GM11168 (cell line): ENCODE data around the gene GNA12.

Experiments
- in situ Hi-C: fragments of 300-500 bp; cut with MboI; formaldehyde crosslinking; loops from one replicate; pipeline ENCODE4 v1.12.0; 2022; ENCODE audit warnings: low sequenced_read_pairs; ENCODE audit not compliant: unreplicated experiment

GNA12 gene

DNA sequence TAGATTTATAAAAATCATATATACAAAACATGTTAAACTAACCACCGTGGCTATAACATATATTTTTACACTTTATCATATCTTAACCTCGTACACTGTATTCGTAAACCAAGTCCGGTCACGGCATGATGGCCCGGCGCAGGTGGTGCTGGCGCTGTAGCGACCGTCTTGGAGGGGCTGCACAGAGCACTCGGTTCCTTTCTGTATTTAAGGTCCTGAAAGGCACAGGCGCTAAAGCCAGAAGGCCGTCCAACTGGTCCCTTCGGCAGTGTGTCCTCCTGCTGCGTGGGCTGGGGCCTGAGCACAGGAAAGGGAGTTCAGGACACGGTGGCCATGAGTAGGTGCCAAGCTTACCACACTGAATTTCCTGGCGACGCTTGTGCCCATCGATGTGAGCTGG is 122.3 kb downstream of the GNA12 start:
- in situ Hi-C loops = no loop called here

DNA sequence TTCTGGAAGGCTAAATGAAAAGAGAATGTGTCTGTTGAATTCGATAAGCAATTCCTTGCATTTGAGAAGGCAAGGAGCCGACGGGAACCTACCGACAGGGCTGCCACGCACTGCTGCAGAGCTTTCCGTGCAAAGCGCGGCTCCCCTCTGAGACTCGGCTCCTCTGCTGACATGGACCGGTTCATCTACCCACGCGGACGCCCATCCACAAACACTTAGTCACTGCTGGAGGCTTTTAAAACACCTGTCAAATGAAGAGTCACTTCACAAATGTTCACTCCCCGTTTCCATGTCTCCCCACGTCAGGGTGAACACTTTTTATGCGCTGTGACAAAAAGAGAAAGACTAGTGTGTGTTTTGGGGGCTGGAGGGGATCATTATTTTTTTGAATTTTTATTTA is 124.1 kb downstream of the GNA12 start:
- in situ Hi-C loops = no loop called here

DNA sequence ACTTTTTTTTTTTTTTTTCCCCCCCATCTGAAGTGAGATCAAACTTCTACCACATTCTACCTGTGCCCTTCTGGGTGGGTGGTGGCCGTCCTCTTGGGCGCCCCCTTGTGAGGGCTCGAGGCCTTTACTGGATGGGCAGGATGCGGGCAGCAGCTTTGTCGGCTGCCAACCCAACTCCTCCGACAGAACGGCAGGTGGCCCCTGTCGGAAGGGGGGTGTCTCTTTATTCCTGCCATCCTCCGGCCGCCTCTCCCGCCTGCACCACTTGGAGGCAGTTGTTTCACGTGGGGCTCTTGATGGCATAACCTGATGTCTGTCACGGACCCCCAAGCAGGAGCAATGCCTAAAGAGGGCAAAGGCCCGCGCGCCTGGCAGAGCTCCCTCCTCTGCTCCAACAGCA is 125.1 kb downstream of the GNA12 start:
- in situ Hi-C loops = no loop called here

DNA sequence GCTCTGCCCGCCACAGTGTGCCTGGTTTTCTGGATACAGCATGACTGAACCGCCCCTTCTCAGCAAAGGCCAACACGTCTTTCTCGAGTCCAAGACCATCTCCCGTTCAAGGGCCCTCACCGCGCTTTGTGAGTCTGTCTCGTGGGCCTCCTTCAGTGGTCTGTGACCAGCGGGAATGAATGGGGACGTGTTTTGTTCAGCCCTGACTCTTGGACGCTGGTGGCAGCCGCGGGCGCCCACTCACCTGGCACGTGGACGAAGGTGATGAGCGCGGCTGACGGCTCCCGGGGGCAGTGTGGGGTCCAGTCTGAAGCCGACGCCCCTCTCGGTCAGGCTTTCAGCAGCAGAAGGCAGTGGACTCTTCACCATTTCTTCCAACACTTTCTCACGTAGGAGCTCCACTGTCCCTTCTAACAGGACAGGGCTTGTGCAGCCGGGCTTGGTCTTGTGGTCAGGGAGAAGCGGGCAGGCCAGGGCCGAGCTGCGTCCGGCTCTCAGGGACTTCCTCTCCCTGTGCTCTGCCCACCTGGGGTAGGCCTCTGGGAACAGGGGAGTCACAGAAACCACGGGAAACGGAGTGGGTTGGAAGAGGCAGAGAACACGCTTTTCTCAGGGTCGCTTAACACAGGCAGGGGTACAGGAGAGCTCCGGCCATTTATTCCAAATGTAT is 125.7 kb downstream of the GNA12 start:
- in situ Hi-C loops = no loop called here

DNA sequence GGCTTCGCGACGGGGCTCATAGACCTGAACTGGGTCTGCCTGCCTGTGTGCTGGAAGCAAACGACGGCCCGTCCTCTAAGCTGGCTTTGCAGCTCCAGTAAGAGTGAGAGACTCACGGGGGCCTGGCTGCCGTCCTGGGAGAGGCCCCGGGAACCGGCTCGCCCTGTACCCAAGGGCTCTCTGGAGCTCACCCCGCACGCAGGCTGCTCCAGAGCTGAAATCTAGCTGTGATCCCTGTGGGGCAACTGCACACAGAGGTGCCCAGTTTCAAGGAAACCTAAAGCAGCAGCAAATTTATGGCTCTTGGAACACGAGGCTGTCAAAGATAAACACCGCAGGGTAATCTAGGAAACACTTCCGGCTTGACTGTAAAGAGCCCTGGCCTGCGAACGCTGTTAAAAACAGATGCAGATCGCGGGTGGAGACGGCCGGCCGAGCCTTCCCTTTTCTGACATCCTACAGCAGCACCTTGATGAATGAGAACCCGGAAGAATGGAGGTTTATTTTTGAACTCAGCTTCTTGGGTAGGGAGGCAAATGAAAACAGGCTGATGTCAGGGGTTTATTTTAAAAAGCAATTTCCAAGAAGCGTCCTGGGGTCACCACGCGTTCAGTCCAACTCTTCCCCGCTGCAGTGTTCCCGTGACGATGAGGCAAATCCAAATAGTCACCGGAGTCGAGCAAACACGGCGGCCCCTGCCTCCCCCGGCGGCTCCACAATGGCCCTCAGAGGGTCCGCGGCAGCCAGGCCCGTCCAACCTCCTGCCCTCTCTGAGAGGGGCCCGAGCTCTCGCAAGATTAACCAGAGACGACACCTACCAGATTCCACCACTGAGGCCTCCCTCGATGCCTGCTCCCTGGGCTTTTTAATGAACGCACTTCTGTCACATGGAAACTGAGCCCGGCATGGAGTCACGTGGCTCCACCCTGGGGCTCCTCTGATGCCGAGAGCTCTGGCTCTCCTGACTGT is 126.5 kb downstream of the GNA12 start:
- in situ Hi-C loops = no loop called here

DNA sequence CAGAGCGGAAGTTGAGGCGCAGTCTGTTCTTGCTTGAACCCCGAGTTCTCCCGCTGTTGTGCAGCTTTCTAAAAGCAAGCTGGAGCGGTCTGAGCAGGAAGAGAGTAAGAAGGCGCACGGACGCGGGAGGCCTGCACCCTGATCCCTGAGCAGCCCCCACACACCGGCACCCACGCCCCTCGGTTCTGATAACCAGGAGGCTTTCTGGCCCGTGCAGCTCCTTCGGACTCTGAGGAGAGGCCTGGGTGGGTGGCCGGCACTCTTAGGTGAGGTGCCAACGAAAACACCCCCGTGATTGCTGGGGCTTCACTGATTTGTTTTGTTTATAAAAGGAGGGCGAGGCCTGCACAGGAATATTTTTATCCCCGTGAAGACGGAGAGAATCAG is 127.2 kb downstream of the GNA12 start:
- in situ Hi-C loops = no loop called here

DNA sequence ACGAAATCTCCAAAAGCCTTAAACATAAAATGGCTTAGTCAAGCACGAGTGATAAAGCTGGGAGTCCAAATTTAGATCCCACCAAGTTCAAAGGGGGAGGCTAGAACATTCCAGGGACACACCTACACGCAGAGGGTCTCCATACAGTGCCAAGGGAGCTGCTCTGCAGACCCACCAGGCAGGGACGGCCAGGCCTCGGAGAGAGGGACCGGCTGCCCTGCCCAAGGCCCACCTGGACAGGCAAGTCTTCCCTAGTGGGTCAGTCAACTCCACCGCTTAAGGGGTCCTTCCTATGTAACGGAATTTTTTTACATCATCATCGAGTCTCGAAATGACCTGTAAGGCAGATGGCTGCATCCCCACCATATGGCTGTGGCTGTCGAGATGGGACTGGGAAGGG is 127.6 kb downstream of the GNA12 start:
- in situ Hi-C loops = no loop called here

DNA sequence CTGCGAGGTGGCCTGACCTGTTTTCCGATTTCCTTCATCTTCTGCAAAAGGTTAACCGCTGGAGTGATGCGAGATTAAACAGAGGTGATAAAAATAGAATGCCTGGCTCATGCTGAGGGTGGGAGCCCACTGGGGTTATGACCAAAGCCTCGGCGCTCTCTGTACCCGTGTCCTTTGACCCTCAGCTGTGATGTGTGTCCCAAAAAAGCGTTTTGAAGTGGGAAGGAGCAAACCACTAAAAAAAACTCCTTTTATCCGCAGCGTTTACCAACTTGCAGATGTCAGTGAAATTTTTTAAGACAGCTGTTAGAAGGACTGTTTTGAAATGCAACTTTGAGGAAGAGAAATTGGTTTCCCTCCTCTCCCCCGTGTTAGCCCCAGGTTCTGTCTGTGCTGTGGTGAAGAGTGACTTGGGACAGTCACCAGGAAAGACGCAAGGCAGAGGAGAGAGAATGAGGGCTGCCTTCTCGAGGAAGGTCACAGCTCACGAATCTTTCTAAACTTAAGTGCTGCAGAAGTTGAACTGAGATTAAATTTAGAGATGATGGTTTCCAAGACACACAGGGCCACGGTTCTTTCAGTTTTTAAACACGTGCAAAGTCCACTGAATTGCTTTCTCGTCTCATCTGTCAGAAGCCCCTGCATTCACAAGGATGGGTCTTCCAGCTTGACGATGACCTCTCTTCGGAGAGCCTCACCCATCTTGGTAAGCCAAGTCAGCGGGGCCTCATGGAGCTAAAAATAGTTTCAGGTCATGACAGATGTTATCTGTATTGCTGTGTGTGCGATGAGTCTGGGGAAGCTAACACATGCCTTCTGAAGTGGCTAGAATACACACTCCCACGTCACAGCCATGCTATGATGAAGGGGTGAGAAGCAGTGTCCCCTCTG is 128.5 kb downstream of the GNA12 start:
- in situ Hi-C loops = no loop called here

DNA sequence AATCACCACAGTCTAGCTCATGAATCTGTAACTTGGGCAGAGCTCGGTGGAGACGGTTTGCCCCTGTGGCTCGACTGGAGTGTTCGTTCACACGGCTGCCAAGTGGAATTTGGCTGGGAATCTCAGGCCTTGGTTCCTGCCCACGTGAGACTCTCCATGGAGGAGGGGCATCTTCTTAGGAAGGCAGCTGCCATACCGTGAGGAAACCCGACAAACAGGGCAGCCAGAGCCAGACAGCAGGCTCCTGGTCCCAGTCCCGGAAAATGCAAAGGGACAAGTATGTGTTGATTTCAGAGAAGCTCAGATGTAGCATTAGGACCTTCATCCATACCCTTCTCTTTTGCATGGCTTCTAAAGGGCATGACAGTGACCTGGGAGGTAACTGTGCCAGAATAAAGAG is 129.5 kb downstream of the GNA12 start:
- in situ Hi-C loops = no loop called here

DNA sequence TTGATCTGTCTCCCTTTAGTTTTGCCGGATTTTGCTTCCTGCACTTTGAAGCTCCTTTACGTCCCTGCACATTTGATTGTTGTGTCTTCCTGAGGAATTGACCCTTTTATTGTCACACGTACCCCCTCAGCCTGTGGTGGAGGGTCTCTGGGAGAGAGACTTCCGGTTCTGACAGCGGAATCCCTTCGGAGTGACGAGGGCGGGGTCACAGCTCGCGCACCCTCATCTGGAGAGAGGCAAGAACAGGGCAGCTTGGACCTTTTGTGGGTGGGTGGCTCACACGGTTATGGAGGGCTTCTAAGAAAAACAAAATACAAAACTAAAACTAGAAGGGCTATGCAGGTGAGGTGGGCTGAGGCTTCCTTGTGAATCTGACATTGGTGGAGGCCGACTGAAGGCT is 130.1 kb downstream of the GNA12 start:
- in situ Hi-C loops = no loop called here

DNA sequence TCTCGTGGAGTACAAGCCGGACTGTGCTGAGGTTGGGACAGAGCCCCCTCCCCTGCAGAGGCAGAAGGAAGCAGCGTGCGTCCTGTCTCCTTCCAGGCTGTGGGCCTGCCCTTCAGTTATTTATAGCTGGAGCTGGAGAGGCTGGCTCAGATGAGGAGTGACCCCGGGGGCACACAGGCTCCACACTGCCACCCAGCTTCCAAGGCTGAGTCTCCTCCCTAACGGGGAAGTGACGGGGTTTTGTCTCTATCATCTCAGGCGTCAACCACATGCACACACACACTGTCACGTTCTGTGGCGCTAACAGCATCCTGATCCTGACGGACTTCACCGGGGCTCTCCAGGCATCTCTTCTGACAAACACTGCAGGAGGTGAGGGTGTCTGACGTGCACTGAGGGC is 130.7 kb downstream of the GNA12 start:
- in situ Hi-C loops = no loop called here

DNA sequence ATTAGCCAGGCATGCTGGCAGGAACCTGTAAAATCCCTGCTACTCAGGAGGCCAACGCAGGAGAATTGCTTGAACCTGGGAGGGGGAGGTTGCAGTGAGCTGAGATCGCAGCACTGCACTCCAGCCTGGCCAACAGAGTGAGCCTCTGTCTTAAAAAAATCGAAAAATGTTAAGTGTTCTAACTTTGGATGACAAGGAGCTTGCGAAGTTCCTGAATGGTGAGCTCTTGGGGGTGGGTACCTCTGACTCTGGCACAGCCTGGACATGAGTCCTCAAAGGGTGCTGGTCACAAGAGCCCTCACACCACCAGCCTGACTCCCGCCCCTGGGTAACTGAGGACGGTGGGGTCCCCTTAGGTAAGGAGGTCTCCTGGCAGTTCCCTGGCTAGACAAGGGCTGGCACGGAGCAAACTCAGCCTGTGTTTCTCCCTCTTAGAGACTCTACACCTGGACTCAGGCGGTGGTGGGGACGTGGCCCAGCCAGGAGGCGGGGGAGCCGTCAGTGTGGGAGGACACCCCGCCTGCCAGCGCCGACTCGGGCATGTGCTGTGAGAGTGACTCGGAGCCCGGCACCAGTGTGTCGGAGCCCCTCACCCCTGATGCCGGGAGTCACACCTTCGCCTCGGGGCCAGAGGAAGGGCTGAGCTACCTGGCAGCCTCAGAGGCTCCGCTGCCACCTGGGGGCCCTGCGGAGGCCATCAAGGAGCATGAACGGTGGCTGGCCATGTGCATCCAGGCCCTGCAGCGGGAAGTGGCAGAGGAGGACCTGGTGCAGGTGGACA is 132.0 kb downstream of the GNA12 start:
- in situ Hi-C loops = no loop called here

DNA sequence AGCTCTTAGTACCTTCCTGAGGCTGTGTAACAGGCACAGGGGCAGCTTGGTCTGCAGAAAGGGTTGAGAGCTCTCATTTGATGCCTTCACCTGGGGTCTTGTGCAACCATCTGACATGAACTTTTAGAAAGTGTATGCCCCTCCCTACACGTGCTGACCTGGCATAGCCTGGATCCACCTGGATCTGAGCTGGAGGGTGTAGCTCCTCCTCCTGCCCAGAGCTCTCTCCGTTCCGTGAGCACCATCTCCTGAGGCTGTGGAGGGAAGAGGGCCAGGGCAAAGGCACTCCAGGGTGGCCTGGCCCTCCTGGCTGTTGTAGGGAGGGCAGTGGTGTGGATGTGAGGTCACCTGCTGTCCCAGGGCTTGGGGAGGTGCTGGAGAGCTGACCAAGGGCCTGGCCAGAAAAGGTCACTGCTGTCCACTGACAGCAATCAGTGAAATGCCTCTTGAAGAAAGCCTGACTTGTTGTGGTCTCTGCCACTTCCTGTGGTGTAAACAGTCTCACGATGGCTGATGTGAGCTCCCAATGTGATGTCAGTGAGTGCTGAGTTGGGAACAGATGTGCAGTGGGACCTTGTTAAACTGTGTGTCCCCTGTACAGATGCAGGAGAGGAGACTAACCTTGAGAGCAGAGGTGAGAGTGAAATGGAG is 133.1 kb downstream of the GNA12 start:
- in situ Hi-C loops = no loop called here

DNA sequence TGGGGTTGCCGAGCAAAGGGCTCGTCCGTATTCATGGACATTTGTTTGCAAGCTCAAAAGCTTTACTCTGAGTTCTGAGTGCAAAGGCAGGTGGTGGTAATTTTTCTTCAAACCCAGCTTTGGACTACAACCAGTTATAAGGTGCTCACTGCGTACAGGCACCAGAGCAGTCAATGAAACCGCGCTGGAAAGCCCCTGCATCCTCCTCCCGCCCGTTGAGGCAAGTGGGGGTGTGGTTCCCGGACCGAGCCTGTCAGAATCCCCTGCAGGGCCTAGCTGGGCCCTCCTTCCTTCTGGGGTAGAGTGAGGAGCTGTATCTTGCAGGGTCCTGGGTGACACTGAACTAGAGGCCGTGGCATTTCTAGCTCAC is 133.8 kb downstream of the GNA12 start:
- in situ Hi-C loops = no loop called here

DNA sequence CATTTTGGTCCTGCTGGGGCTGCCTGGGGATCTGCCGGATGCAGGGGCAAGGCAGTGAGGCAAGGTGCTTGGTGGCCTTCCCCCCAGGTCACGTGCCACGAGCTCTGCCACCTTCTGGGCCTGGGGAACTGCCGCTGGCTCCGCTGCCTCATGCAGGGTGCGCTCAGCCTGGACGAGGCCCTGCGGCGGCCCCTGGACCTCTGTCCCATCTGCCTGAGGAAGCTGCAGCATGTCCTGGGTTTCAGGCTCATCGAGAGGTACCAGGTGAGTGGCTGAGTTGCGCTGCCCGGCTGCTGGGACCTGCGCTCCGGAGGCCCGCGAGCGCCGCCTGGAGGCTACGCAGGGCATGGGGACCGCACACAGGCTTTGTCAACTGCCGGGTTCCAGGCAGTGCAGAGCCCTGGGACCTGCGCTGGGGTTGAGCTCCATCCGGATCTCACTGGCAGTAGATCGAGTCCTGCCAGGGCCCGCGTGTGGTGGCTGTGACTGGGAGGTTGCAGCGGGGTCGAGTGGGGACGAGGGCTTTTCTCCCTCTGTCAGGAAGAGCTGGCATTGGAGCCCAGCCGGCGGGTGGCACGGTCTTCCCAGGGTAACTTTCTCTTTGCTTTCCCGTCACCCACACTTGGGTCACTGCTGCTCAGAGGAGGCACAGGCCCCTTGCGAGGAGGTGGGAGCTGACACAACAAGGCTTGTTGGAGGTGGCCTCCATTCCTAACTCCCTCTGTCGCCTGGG is 134.4 kb downstream of the GNA12 start:
- in situ Hi-C loops = no loop called here

DNA sequence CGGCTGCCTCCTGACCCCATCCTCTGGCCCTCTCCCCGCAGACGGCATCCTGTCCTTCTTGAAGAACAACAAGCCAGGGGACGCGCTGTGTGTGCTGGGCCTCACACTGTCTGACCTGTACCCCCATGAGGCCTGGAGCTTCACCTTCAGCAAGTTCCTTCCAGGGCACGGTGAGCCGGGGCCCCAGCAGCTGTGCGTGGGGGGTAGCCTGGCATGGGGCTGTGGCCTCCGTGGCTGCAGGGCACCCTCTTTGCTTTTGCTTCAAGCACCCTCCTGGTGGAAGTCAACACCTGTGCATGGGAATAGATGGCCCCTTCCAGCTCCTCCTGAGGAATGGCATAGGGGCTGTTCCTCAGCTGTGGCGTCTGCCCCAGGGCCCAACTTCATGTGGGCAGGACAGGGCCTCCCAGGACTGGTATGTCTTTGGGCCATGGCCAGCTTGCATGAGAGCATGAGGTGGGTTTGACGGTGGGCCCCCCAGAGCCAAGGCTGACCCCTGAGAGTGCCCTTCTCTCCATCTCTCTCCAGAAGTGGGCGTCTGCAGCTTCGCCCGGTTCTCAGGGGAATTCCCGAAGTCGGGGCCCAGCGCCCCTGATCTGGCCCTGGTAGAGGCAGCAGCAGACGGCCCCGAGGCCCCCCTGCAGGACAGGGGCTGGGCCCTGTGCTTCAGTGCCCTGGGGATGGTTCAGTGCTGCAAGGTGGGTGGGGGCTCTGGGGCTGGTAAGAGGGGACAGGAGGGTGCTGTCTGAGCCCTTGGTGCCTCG is 135.4 kb downstream of the GNA12 start:
- in situ Hi-C loops = no loop called here

DNA sequence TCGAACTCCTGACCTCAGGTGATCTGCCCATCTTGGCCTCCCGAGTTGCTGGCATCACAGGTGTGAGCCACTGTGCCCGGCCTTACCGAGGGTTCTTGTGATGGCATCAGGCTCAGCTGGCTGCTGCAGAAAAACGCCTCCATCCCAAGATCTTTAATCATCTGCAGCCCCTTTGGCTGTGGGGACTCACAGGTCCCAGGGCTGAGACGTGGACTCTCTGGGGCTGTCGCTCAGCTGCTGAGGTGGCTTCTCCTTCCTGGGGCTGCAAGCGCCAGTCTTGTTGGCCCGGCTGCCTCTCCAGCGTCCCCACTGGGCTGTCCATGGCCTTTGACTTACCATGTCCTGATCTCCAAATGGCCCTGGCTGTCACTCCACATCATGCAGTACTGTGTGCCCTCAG is 136.1 kb downstream of the GNA12 start:
- in situ Hi-C loops = no loop called here

DNA sequence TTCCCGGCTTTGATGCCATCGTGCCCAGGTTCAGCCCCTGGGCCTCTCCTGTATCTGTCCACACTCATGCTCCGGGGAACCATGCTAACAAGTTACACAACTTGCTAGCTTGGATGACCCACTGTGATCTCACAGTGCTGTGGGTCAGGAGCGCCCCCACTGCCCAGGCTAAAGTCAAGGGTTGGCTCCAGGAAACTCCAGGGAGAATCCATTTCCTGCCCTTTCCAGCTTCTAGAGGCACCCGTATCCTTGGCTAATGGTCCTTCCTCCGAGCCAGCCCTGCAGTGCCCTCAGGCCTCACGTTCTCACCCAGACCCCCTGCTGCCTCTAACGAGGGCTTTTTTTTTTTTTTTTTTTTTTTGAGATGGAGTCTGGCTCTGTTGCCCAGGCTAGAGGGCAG is 136.6 kb downstream of the GNA12 start:
- in situ Hi-C loops = no loop called here
